ENCODE measurements around the gene ATXN2.
"Not testable (repeated sequence)": the region's sequence is repeated elsewhere in the genome, so short reads cannot be mapped to it uniquely, and the experiment has no call there.

The ATXN2 gene

GRCh38 chr12:111616177-111616623 lies 17.1 kb upstream of the ATXN2 start:
- in situ Hi-C loops (cut with HindIII; ENCODE audit: low sequenced_read_pairs) = no loop called here
- no peak for DNase-seq (ENCODE audit: low read depth)
- no peak overlapping the region for H3K4me3 ChIP-seq (ENCODE audit: low read depth, low read length)
- TF ChIP-seq, protein P1, sequence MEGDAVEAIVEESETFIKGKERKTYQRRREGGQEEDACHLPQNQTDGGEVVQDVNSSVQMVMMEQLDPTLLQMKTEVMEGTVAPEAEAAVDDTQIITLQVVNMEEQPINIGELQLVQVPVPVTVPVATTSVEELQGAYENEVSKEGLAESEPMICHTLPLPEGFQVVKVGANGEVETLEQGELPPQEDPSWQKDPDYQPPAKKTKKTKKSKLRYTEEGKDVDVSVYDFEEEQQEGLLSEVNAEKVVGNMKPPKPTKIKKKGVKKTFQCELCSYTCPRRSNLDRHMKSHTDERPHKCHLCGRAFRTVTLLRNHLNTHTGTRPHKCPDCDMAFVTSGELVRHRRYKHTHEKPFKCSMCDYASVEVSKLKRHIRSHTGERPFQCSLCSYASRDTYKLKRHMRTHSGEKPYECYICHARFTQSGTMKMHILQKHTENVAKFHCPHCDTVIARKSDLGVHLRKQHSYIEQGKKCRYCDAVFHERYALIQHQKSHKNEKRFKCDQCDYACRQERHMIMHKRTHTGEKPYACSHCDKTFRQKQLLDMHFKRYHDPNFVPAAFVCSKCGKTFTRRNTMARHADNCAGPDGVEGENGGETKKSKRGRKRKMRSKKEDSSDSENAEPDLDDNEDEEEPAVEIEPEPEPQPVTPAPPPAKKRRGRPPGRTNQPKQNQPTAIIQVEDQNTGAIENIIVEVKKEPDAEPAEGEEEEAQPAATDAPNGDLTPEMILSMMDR (IDR thresholded peaks at IDR 0.05; ENCODE audit: low read depth, low read length, missing control alignments) = no peak

DNA sequence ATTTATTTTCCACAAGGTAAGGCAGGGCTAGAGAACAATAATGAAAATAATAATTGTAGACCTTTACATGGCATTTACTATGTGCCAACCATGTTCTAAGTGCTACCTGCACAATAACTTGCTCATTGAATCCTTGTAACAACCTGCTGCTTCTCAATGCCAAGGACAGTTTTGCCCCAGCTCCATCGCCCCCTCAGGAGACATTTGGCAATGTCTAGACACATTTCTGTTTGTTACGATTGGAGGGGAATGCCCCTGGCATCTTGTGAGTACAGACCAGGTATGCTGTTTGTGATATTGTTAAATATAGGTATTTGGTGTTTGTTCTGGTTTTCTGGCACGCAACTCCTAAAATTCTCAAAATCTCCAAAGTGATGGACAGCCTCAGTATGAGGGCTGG lies 8.1 kb upstream of the ATXN2 start:
- TF ChIP-seq, protein P1 (IDR thresholded peaks at IDR 0.05; ENCODE audit: low read depth, low read length, missing control alignments) = no peak
- in situ Hi-C loops (cut with HindIII; ENCODE audit: low sequenced_read_pairs) = no loop called here
- no peak overlapping the region for H3K4me3 ChIP-seq (ENCODE audit: low read depth, low read length)
- DNase-seq (ENCODE audit: low read depth) = no peak

DNA sequence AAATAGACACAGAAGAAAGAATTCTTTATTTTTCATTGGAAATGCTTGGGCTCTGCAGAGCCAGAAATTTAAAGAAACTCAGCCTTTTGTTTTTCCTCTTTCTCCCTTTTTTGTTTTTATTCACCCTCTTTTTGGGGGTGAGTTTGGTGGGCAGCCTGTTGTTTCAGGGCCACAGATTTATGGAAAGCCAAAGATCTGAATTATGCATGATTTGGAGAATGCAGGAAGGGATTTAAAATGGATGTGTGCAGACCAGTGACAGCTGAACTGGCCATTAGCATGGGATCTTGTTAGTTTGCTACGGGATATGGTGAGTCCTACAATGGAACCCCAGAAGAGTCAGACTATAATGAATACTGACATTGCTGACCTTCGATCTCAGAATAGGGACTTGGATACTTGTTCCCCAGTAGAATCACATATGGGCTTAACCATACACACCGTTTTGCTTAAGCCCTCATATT lies 7.7 kb upstream of the ATXN2 start:
- TF ChIP-seq, protein P1 (IDR thresholded peaks at IDR 0.05; ENCODE audit: low read depth, low read length, missing control alignments) = no peak
- DNase-seq (ENCODE audit: low read depth) = no peak
- in situ Hi-C loops (cut with HindIII; ENCODE audit: low sequenced_read_pairs) = no loop called here
- H3K4me3 ChIP-seq (ENCODE audit: low read depth, low read length) = no peak overlapping the region

DNA sequence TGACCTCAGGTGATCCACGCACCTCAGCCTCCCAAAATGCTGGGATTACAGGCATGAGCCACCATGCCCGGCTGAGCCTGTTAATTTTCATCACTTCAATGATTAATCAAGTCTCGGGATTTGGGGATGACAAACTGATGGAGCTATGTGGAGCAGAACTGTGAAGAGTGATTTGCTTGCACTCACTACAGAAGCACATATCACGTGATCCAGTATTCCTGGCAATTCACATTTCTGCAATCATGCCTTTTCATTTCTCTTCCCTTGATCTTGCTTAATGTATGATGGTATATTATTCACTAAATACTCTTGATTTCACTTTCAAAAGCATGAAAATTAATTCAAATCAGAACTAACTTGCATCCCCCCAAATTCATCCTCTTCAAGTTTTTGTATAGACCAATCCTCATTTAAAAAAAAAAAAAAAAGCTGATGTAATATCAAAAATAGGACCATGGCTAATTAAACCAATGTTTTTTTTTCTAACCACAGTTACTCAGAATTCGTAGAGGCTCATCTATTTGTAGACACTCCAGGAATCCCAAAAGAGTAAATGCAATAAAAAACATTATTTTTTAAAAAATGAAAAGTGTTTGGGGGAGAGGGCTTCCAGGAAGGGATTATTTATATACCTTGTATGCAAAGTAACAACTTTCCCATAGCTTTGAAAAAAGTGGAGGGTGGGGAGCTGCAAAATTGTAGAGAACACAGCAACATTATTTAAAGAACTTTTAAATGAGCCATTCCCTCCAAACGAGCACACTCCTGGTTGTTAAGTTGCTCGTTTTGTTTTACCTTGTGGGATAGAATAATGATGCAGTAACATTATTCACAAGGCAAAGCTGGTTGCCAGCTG lies 7.0 kb upstream of the ATXN2 start:
- in situ Hi-C loops (cut with HindIII; ENCODE audit: low sequenced_read_pairs) = no loop called here

DNA sequence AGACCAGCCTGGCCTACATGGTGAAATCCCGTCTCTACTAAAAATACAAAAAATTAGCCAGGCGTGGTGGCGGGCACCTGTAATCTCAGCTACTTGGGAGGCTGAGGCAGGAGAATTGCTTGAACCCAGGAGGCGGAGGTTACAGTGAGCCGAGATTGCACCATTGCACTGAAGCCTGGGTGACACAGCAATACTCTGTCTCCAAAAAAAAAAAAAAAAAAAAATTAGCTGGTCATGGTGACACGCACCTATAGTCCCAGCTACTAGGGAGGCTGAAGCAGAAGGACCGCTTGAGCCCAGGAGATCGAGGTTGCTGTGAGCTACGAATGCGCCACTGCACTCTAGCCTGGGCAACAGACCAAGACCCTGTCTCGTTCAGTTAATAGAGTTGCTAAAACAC lies 3.7 kb upstream of the ATXN2 start:
- in situ Hi-C loops (cut with HindIII; ENCODE audit: low sequenced_read_pairs); DNase-seq (ENCODE audit: low read depth); H3K4me3 ChIP-seq (ENCODE audit: low read depth, low read length): not testable (repeated sequence)

More for the DNA sequence above, 7.0 kb upstream of the ATXN2 start:
- H3K4me3 ChIP-seq (ENCODE audit: low read depth, low read length) = no peak overlapping the region
- DNase-seq (ENCODE audit: low read depth) = no peak
- TF ChIP-seq, protein P1 (IDR thresholded peaks at IDR 0.05; ENCODE audit: low read depth, low read length, missing control alignments) = no peak

GRCh38 chr12:111602348-111602747 lies 3.2 kb upstream of the ATXN2 start:
- in situ Hi-C loops (cut with HindIII; ENCODE audit: low sequenced_read_pairs) = no loop called here
- no peak overlapping the region for H3K4me3 ChIP-seq (ENCODE audit: low read depth, low read length)
- TF ChIP-seq, protein P1 (IDR thresholded peaks at IDR 0.05; ENCODE audit: low read depth, low read length, missing control alignments) = no peak
- DNase-seq (ENCODE audit: low read depth) = no peak

DNA sequence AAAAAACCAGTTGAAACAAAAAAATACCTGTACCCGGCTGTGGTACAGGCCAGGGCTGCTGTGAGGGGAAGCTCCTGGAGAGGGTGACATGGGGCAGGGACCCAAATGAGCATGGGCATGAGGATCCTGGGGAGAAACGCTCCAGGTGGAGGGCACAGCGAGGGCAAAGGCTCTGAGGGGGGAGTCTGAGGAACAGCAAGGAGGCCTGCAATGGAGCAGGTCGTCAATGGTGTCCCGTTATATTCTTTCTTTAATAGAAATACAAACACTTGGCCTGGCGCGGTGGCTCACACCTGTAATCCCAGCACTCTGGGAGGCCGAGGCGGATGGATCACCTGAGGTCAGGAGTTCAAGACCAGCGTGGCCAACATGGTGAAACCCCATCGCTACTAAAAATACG lies 1.9 kb upstream of the ATXN2 start:
- in situ Hi-C loops (cut with HindIII; ENCODE audit: low sequenced_read_pairs); H3K4me3 ChIP-seq (ENCODE audit: low read depth, low read length); DNase-seq (ENCODE audit: low read depth): not testable (repeated sequence)
